ENCODE data around the gene STYXL1. TPM values are rescaled to one million over a fixed set of nuclear protein-coding genes. Genes with fewer than 3 reads are reported as not detected.
A peak's percentile ranks its signal among the peaks of the same experiment; 100 is the strongest.

Gene STYXL1
- total RNA-seq, 6 experiments from 2014 or later = 13.8 to 28.5 (median 21.2) TPM

GRCh38 chr7:75965617-75966016, 82.2 kb downstream of the STYXL1 start:
- 28% methylated on average over 2 of the region's 13 CpGs for WGBS (ENCODE audit: insufficient coverage, low coverage, low lambda C conversion rate, missing lambda C conversion rate)
- intact Hi-C loops (cut with DNase I) = no loop called here
- Histone ChIP-seq H3K27me3 (no peaks in the 10 kb centered on the region), H3K9me3 (no peaks in the 10 kb centered on the region), H3K4me1 (peaks cover 0 to 100% (median 36%) of the 10 kb centered on the region in 4 donors), H3K4me3 (no peak overlapping the region), H3K27ac (peak overlapping the region; percentile 60 to 79 (median 79)), H3K36me3 (peaks cover 0 to 76% (median 20%) of the 10 kb centered on the region in 4 donors)
- no peak for TF ChIP-seq POLR2A (IDR thresholded peaks at IDR 0.05)
- TF ChIP-seq CTCF (IDR thresholded peaks at IDR 0.05) = no peak
- ATAC-seq = peak in 1 of 4 donors; percentile 0
- DNase-seq = peak in 1 of 3 donors; percentile 63

GRCh38 chr7:75963381-75963995, 84.3 kb downstream of the STYXL1 start:
- intact Hi-C loops (cut with DNase I) = no loop called here
- peaks cover 0 to 93% (median 25%) of the 10 kb centered on the region in 4 donors for H3K36me3 ChIP-seq

GRCh38 chr7:75962607-75963380, 85.0 kb downstream of the STYXL1 start:
- intact Hi-C loops (cut with DNase I) = no loop called here
- H3K9me3 ChIP-seq = no peaks in the 10 kb centered on the region
- 41% methylated on average over 18 of the region's 18 CpGs for WGBS (ENCODE audit: insufficient coverage, low coverage, low lambda C conversion rate, missing lambda C conversion rate)
- DNase-seq (peak in 1 of 3 donors; percentile 28), ATAC-seq (peak; percentile 1 to 17 (median 4))
- peak overlapping the region; percentile 23 to 79 (median 55) for H3K27ac ChIP-seq
- no peaks in the 10 kb centered on the region for H3K27me3 ChIP-seq
- H3K36me3 ChIP-seq = peaks cover 0 to 93% (median 24%) of the 10 kb centered on the region in 4 donors
- TF ChIP-seq CTCF (IDR thresholded peaks at IDR 0.05) (no peak), POLR2A (IDR thresholded peaks at IDR 0.05) (no peak)
- no peak overlapping the region for H3K4me3 ChIP-seq
- peaks cover 0 to 98% (median 33%) of the 10 kb centered on the region in 4 donors for H3K4me1 ChIP-seq

More at GRCh38 chr7:75963381-75963995, 84.3 kb downstream of the STYXL1 start:
- Histone ChIP-seq H3K27me3 (no peaks in the 10 kb centered on the region), H3K27ac (peak overlapping the region; percentile 23 to 79 (median 55)), H3K4me1 (peaks cover 0 to 98% (median 33%) of the 10 kb centered on the region in 4 donors), H3K4me3 (no peak overlapping the region), H3K9me3 (no peaks in the 10 kb centered on the region)
- DNase-seq (no peak), ATAC-seq (peak in 2 of 4 donors; percentile 1)
- 81% methylated on average over 3 of the region's 9 CpGs for WGBS (ENCODE audit: insufficient coverage, low coverage, low lambda C conversion rate, missing lambda C conversion rate)
- no peak for TF ChIP-seq POLR2A (IDR thresholded peaks at IDR 0.05)
- no peak for TF ChIP-seq CTCF (IDR thresholded peaks at IDR 0.05)

- no peak overlapping the region for H3K4me3 ChIP-seq
- intact Hi-C loops (cut with DNase I) = no loop called here
- no peak for DNase-seq
- peaks cover 0 to 93% (median 31%) of the 10 kb centered on the region in 4 donors for H3K36me3 ChIP-seq
- H3K4me1 ChIP-seq = peaks cover 0 to 91% (median 29%) of the 10 kb centered on the region in 4 donors
- 85% methylated on average over 2 of the region's 7 CpGs for WGBS (ENCODE audit: insufficient coverage, low coverage, low lambda C conversion rate, missing lambda C conversion rate)
- H3K9me3 ChIP-seq = no peaks in the 10 kb centered on the region
- peak overlapping the region in 1 of 3 donors; percentile 79 for H3K27ac ChIP-seq
- no peaks in the 10 kb centered on the region for H3K27me3 ChIP-seq
- TF ChIP-seq POLR2A (IDR thresholded peaks at IDR 0.05) (no peak), CTCF (IDR thresholded peaks at IDR 0.05) (peak in 1 of 4 donors; percentile 11)
- ATAC-seq = no peak
Measured at GRCh38 chr7:75961218-75961617, 86.6 kb downstream of the STYXL1 start.

All from right lobe of liver (tissue), 6 donors.